ENCODE results near the gene TNS3.

Gene TNS3

DNA sequence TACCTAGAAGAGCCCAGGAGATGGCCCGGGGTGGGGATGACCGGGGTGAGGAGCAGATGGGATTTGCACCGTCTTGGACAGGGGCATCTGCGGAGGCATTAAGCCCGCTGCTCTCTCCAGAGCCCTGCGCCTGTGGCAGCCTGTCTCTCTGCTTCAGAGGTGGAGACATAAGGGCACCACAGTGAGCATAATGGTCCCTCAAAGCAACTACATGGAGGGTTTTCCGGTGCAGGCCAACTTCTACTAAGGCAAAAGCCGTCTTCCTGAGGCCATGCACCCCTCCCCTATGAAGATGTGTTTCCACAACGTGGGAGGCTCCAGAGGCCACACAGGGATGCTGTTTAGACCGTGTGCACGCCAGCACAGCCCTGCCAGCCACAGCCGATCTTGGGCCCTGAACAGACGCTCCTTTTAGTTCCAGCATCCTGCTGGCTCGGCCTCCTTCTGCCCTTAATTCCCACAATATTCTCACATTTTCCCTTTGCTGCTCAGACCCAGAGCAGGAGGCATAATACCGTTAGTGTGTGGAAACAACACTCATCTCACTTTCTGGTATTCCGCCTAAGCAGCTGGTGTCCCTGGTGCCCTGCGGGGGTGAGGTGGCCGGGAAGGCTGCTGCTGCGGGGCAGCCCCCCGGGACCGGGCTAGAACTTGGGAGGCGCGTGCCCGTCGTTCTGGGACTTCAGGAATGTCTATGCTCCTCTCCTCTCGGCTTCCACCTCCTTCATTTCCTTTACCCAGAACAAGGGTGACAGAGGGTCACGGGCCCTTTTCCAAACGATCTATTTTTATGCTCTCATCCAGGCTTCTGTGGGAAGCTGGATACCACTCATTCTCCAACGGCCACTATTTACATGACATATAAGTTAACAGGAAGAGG lies 266.9 kb downstream of the TNS3 start:
- DNase-seq: no peak

GRCh38 chr7:47314248-47314647 lies 267.7 kb downstream of the TNS3 start:
- DNase-seq: no peak

GRCh38 chr7:47313564-47313963 lies 268.3 kb downstream of the TNS3 start:
- DNase-seq: no peak

GRCh38 chr7:47311891-47312290 lies 270.0 kb downstream of the TNS3 start:
- no peak for DNase-seq

DNA sequence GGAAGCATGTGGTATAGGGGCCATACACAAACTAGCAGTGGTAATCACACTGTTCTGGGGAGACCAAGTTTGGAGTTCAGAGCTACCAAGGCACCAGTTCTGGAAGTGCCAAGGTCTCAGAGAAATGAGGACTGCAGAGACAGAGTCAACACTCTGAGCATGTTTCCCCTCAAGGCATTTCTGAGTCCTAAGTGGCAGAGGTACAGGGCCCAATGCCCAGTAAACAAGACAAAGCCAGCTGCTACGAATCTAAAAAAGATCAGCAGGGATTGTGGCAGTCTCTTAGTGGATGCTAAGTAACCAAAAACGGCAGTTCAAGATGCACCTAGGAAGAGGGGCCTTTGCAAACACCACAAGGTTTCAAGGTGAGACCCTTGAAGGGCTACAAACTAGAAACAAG lies 271.9 kb downstream of the TNS3 start:
- DNase-seq: no peak

- DNase-seq: no peak
These were observed 273.1 kb downstream of the TNS3 start for GRCh38 chr7:47308808-47309207.

DNA sequence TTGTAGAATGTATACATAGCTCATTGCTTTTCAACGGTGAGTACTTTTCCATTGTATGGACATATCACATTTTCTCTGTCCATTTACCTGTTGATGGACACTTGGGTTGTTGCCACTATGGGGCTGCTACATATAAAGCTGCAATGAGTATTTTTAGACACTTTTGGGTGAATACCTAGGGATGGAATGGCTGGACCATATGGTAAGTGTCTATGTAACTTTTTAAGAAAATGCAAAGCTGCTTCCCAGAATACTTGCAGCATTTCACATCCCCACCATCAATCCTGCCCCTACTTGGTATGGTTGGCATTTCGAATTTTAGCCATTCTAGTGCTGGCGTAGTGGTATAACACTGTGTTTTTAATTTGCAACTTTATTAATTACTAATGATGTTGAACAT lies 274.6 kb downstream of the TNS3 start:
- DNase-seq: no peak

DNA sequence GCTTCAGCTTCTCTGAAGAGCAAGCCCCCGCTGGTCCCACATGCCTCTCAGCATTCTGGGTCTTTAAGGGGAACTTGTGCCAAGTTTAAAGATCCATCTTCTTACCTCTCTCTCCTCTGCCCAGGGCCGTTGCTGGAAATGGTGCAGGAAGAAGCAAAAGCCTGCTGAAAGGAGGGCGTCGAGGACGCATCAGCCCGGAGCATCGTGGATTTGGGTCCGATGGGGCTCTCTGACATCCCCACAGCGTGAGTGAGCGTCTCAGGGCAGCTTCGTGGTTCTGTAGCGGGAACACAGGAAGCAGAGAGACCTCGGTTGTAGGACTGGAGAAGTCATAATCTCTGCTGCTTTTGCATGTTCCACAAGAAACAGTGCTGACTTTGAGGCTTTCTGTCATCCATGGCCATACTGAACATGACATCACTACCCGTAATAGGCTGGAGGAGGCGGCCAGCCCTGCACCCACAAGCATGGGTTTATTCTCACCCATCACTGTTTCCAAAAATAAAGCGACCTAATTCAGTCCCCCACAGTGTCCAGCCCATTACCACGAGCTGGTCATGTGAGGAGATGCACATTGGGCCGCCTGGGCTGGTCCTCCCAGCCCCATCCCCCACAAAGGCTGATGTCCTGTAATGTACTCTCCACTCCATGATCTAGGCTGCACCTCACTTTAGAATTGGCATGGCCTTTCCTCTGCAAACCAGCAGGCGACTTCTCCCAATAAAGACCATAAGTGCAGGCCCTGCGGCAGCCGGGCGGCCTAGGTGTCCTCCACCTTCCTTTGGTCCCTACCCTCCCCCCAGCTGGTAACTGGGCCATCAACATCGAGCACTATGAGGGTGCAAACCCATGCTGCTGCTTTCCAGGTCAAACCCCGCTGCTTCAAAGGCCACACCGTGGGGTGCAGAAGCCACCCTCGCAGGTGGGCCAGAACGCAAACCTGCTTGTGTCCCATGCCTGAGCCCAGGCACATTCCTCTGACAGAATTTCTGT lies 276.9 kb downstream of the TNS3 start:
- DNase-seq: no peak

DNA sequence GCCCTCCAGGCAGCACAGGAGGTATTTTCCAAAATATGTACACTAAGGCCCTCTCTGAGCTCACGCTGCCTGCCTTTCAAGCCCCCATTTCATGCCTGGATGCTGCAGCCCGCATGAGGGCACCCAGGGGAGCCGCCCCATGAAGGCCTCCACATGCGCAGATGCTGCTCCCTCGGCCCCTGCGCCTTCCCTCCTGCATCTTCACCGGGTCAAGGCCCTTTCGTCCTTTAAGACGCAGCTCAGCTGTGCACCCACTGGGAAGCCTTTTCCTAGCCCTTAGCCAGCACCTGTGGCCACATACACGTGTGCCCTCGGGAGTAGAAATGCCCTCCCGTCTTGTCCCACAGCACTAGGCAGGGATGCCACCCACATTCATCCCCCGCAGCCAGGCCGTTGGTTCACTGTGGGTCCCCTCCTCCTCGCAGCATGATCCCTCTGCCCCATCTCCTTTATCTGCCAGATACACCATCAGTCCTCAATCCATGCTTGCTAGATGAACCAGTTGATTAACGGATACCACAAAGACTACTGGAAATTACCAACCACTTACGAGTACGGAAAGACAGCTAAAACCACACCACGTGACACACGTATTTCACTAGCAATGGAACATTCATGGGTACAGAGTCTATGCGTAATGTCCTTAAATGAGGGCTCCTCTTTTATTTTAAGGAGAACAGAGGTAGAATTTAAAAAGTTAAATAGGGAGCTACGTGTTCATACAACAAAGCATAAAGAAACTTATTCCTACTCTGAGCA lies 278.0 kb downstream of the TNS3 start:
- no peak for DNase-seq

DNA sequence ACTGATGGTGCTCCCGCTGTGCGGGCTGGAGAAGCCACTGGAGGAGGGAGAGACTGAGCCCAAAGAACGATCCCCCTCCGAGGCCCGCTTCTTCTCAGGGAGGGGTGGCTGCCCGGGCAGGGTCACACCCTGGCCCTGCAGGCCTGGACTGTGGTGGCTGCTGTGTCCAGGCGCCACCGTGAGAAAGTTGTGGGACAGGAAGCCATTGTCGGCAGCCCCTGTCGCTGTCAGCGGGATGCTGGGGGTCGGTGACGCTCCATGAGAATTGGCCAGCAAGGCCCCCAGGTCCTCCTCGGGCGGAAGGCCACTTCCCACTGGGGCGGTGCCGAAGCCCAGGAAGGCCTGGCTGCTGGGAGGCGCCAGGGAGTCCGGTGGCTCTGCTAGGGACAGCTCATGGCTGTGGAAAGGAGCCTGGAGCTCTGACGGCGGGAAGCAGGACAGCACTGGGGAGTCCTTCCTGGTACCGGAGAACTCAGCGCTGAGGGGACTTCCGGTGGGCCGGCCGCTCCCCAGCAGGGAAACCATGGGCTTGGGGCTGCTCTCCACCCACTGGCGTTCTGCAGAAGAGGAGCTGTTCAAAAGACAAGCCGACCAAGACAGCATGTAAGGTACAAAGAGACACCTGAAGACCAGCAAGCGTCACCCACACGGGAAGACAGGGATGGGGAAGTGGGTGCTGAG lies 278.8 kb downstream of the TNS3 start:
- DNase-seq: no peak

GRCh38 chr7:47302560-47302959 lies 279.4 kb downstream of the TNS3 start:
- no peak for DNase-seq

DNA sequence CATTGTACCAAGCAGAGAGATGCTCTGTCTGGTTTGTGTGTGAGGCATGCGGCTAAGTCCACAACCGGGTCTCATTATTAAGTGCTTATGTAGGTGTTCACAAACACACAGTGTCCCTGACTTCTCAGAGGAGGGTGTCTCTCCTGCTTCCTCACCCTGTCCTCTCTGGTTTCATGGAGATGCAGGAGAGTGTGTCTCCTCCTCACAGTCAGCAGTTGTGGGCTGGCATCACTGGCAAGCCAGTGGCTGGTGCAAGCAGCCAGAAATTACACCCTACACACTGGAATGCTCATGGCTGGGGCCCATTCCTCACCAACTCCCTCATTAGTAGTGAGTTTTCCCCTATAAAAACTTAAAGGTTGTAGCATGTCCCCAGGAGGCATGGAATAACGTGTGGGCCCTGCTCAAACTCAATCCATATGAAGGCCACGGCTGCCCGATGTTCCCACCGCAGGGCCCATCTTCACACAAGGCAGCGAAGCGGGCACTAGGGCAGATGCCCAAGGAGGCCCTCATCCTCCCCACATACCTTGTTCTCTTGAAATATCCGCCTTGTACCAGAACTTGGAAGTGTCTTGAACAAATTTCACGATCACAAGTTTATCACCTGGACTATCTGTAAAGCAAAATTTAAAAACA lies 280.1 kb downstream of the TNS3 start:
- DNase-seq: no peak

- DNase-seq: no peak
These were observed 280.8 kb downstream of the TNS3 start for GRCh38 chr7:47301105-47301477.

- DNase-seq: no peak
These were observed 281.3 kb downstream of the TNS3 start for GRCh38 chr7:47300472-47301104.

DNA sequence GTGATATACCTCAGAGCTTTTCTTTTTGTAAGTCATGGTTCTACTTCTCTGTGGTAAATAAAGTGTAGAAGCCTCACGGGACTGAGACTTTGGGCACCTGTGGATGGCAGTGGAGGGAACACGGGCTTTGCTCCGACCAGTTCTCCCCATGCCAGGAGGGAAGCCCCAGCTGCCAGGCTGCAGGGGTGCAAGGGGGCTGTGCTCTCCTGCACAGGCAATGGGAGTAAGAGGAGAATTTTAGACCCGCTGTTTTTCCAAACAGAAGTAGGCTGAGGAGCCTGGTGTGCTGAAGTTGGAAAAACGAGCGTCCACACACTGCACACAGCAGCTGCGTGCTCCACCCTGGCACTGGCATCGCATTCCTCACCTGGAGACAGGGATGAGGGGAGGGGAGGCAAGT lies 282.4 kb downstream of the TNS3 start:
- DNase-seq: no peak

DNA sequence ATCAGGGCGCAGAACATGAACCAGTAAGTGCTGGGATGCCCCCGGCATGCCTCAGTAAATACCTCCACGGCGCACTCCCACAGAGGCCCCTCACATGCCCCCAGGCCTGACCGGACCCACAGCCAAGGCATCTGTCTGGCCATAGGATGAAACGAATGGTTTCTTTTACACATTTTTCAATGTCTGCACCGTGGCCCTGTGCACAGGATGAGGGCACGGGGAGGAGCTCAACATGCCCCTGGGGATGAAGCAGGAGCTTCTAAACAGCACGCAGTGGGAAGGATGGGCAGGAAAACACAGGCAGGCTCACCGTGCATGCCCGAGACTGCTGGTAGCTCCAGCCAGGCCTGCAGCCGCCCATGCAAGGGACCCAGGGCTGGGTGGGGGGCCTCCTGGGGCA lies 283.3 kb downstream of the TNS3 start:
- no peak for DNase-seq

DNA sequence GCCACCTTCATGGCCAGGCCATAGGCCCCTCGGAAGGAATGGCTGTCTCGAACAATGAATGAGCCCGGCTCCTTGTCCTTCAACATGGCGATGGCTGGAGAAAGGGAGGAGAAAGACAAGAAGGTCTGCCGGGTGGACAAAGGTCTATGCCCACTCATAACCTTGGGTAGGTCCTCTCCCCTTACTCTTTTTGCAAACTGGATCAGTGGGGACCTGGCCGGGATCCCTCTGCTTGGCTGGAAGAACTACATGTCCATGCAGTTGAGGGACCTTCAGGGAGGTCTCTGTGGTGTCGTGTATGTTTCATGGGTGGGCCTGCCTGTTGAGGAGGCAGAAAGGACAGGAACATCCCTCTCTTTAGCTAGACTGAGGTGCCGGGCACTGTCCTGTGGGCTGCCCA lies 284.8 kb downstream of the TNS3 start:
- no peak for DNase-seq

DNA sequence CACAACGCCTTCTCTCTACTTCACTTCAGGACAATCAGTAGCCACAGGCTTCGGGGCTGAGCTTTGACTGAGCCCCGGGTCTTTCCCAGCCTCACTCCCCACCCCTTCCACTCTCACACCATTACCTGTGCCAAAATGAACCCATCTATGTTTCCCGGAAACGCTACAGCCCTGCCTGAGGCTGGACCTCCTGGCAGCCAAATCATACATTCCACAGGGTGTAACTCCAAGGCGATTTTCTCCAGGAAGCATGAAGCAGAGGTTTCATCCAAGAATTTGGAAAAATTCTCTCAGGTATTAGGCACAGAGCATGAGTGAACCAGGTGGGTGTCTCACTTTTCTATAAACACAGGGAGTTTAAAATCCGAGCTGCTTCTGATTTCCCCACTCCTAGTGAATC lies 286.3 kb downstream of the TNS3 start:
- no peak for DNase-seq

DNA sequence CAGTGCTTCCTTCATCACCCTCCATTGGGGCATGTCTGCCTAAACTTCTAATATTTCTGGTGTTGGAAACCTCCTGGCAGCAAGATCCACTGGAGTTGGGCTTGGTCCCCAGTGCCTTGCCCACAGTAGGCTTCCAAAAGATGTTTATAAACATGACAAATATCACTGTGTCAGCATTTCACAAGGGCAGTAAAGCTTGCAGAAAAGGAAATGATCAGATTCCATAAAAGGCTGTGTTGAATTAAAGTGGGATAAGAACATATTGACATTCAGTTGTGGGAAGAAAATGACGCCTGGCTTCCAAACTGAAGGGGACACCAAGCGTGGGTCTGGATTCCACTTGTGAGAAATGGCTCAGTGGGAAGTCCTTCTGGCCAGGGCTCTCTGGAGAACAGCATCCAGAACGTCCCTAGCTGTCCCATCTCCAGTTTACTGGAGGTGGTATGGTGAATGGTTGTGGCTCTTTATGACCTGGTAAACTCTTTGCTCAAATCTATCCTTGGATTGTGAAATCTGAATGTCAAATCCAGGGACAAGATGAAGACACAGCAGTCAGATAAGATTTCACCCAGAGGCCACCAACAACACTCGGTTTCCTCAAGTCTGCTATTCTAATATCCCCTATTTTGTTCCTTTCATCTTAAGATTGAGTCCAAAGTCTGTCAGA lies 287.2 kb downstream of the TNS3 start:
- no peak for DNase-seq

DNA sequence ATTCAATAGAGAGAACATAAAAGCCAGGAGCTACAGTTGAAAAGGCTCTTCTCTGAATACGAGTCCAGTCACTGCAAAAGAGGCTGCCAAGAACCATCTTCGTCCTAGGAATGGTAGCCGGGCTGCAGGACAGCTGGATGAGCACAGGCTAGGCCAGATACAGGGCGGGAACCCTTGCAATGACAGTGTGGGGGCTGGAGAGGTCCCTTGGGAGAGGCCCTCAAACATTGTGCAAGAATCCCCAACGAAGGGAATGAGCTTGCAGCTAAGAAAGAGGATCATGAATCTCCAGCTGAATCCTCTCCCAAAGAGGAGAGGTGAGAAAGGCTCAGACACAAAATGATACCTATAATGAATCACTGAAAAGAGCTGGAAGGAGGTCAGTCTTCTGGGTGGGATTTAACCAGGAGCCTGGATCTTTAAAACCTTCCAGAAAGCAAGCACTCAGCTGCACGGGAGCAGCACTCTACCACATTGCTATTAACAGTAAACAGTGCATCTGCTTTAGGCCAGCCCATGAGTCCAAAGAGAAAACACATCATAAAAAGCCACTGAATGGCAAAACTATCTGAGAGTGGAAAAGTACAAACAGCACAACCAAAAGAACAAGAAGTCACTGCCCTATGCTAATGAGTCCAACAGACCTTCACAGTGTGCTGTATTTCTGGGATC lies 287.9 kb downstream of the TNS3 start:
- DNase-seq: no peak
